Measurements from ENCODE around the gene PSTPIP1. TPM values are rescaled to one million over a fixed set of nuclear protein-coding genes. Genes with fewer than 3 reads are reported as not detected.

Gene PSTPIP1
- total RNA-seq, 1 experiment from 2014 or later = 1.5 TPM

DNA sequence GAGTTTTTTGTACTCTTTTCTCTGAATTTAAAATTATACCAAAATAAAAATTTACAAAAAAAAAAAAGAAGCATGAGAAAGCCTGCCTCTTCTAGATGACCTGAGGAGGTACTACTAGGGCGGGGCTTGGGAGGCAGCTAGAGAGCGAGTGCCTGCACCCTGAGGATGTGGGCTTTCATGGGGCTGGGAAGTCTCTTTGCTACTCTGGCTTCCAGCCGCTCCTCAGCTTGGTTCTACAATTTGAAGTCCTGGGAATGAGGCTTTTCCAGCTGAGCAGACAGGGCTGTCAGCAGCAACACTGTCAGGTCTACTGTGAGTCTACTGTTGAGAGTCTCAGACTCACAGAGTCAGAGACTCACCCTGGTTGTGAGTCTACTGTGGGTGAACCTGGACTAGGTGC, 8.2 kb upstream of the PSTPIP1 start:
- TF ChIP-seq SOX15 (CRISPR knock-in tag; IDR thresholded peaks at IDR 0.05) (no peak), RORB (CRISPR knock-in tag; IDR thresholded peaks at IDR 0.05) (no peak), SMAD4 (CRISPR knock-in tag; IDR thresholded peaks at IDR 0.05) (no peak), NFE2L1 (CRISPR knock-in tag; IDR thresholded peaks at IDR 0.05) (no peak)
- TF ChIP-seq, protein P1, sequence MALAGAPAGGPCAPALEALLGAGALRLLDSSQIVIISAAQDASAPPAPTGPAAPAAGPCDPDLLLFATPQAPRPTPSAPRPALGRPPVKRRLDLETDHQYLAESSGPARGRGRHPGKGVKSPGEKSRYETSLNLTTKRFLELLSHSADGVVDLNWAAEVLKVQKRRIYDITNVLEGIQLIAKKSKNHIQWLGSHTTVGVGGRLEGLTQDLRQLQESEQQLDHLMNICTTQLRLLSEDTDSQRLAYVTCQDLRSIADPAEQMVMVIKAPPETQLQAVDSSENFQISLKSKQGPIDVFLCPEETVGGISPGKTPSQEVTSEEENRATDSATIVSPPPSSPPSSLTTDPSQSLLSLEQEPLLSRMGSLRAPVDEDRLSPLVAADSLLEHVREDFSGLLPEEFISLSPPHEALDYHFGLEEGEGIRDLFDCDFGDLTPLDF (CRISPR knock-in tag; IDR thresholded peaks at IDR 0.05) = no peak
- no peak for ATAC-seq
- Mint-ChIP-seq H3K9me3 (no peaks in the 10 kb centered on the region), H3K27me3 (ENCODE audit: low read depth) (no peaks in the 10 kb centered on the region; the same call in 1 of the 2 replicates), H3K27ac (no peak overlapping the region), H3K36me3 (no peaks in the 10 kb centered on the region), H3K4me1 (peaks cover 9% of the 10 kb centered on the region), H3K4me3 (no peak overlapping the region)
- CTCF ChIA-PET = interaction anchor here (1.2 to 1.4 kb wide), 2 partner anchors 13 to 48 kb away, joined by 3 to 8 read pairs; no protein-coding TSS in a partner anchor
- POLR2A ChIA-PET = no interaction called here
- DNase-seq (ENCODE audit: low spot score) = peak; percentile 8

GRCh38 chr15:76987276-76987675, 7.7 kb upstream of the PSTPIP1 start:
- Mint-ChIP-seq H3K9me3 (no peaks in the 10 kb centered on the region), H3K4me3 (no peak overlapping the region), H3K27me3 (ENCODE audit: low read depth) (no peaks in the 10 kb centered on the region; the same call in 1 of the 2 replicates), H3K36me3 (no peaks in the 10 kb centered on the region), H3K4me1 (peaks cover 9% of the 10 kb centered on the region), H3K27ac (no peak overlapping the region)
- peak; percentile 8 for DNase-seq (ENCODE audit: low spot score)
- POLR2A ChIA-PET = no interaction called here
- no peak for ATAC-seq
- no peak for TF ChIP-seq MLX (CRISPR knock-in tag; IDR thresholded peaks at IDR 0.05)
- TF ChIP-seq JAZF1 (CRISPR knock-in tag; IDR thresholded peaks at IDR 0.05) = no peak
- no peak for TF ChIP-seq MYBL2 (CRISPR knock-in tag; IDR thresholded peaks at IDR 0.05)
- TF ChIP-seq E2F5 (CRISPR knock-in tag; IDR thresholded peaks at IDR 0.05) = no peak
- no peak for TF ChIP-seq NR3C1 (CRISPR knock-in tag; conservative IDR thresholded peaks at IDR 0.05; ENCODE audit: low read depth)
- TF ChIP-seq ZNF263 (CRISPR knock-in tag; IDR thresholded peaks at IDR 0.05; ENCODE audit: low read depth) = no peak
- no peak for TF ChIP-seq SMAD4 (CRISPR knock-in tag; IDR thresholded peaks at IDR 0.05)
- no peak for TF ChIP-seq USF1 (CRISPR knock-in tag; IDR thresholded peaks at IDR 0.05)
- TF ChIP-seq CTCF (IDR thresholded peaks at IDR 0.05) = no peak
- no peak for TF ChIP-seq SP1 (CRISPR knock-in tag; conservative IDR thresholded peaks at IDR 0.05)
- CTCF ChIA-PET = interaction anchor here (1.2 to 1.4 kb wide), 3 partner anchors 14 to 556 kb away, joined by 3 to 8 read pairs (median 3); no protein-coding TSS in a partner anchor

GRCh38 chr15:76987896-76988860, 6.7 kb upstream of the PSTPIP1 start:
- Mint-ChIP-seq H3K4me1 (peaks cover 9% of the 10 kb centered on the region), H3K36me3 (no peaks in the 10 kb centered on the region), H3K4me3 (no peak overlapping the region), H3K27me3 (ENCODE audit: low read depth) (no peaks in the 10 kb centered on the region; the same call in 1 of the 2 replicates), H3K9me3 (no peaks in the 10 kb centered on the region), H3K27ac (no peak overlapping the region)
- TF ChIP-seq, protein P2, sequence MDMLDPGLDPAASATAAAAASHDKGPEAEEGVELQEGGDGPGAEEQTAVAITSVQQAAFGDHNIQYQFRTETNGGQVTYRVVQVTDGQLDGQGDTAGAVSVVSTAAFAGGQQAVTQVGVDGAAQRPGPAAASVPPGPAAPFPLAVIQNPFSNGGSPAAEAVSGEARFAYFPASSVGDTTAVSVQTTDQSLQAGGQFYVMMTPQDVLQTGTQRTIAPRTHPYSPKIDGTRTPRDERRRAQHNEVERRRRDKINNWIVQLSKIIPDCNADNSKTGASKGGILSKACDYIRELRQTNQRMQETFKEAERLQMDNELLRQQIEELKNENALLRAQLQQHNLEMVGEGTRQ (CRISPR knock-in tag; IDR thresholded peaks at IDR 0.05) = no peak
- TF ChIP-seq, protein P3, sequence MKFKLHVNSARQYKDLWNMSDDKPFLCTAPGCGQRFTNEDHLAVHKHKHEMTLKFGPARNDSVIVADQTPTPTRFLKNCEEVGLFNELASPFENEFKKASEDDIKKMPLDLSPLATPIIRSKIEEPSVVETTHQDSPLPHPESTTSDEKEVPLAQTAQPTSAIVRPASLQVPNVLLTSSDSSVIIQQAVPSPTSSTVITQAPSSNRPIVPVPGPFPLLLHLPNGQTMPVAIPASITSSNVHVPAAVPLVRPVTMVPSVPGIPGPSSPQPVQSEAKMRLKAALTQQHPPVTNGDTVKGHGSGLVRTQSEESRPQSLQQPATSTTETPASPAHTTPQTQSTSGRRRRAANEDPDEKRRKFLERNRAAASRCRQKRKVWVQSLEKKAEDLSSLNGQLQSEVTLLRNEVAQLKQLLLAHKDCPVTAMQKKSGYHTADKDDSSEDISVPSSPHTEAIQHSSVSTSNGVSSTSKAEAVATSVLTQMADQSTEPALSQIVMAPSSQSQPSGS (CRISPR knock-in tag; IDR thresholded peaks at IDR 0.05; ENCODE audit: borderline replicate concordance, low read depth) = no peak
- no peak for TF ChIP-seq CBFB (CRISPR knock-in tag; IDR thresholded peaks at IDR 0.05; ENCODE audit: low read depth)
- no peak for TF ChIP-seq JUN (CRISPR knock-in tag; IDR thresholded peaks at IDR 0.05)
- no peak for TF ChIP-seq ZNF671 (CRISPR knock-in tag; IDR thresholded peaks at IDR 0.05)
- CTCF ChIA-PET = interaction anchor here (0.6 to 2.8 kb wide), 4 partner anchors 15 to 555 kb away, joined by 3 to 20 read pairs (median 4); no protein-coding TSS in a partner anchor
- DNase-seq (ENCODE audit: low spot score) (peak; percentile 8), ATAC-seq (peak; percentile 73)
- POLR2A ChIA-PET = no interaction called here

Measured in WTC11 (cell line).